Measurements from ENCODE around the gene CRYBG1.

DNA sequence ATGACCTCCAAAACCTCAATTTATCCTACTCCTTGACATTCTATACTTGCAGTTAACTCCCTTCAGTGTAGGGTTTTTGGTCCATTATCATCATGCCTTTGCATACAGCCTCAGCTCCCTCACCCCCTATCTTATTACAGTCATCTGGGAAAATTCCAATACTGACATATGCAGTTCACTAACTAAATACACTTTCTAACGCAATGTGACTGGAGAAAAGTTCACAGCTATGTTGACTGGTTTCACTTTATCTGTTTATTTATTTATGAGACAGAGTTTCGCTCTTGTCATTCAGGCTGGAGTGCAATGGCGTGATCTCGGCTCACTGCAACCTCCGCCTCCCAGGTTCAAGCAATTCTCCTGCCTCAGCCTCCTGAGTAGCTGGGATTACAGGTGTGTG, 64.9 kb downstream of the CRYBG1 start:
- TF ChIP-seq, protein P1, sequence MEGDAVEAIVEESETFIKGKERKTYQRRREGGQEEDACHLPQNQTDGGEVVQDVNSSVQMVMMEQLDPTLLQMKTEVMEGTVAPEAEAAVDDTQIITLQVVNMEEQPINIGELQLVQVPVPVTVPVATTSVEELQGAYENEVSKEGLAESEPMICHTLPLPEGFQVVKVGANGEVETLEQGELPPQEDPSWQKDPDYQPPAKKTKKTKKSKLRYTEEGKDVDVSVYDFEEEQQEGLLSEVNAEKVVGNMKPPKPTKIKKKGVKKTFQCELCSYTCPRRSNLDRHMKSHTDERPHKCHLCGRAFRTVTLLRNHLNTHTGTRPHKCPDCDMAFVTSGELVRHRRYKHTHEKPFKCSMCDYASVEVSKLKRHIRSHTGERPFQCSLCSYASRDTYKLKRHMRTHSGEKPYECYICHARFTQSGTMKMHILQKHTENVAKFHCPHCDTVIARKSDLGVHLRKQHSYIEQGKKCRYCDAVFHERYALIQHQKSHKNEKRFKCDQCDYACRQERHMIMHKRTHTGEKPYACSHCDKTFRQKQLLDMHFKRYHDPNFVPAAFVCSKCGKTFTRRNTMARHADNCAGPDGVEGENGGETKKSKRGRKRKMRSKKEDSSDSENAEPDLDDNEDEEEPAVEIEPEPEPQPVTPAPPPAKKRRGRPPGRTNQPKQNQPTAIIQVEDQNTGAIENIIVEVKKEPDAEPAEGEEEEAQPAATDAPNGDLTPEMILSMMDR (IDR thresholded peaks at IDR 0.05): no peak
- no peak for TF ChIP-seq EZH2 (IDR thresholded peaks at IDR 0.05; ENCODE audit: borderline replicate concordance, insufficient read depth, low read depth, low read length, poor library complexity, severe bottlenecking)

Data from B cell (primary cell).